GM12878 (cell line): ENCODE results near the gene KIFAP3.

Source experiments
- JUNB ChIP-seq: IDR thresholded peaks from 2 replicates; pipeline ENCODE4 v1.6.1; 2016; ENCODE audit warnings: antibody characterized with exemption, mild to moderate bottlenecking
- POLR2AphosphoS5 ChIP-seq: IDR thresholded peaks from 2 replicates; pipeline ENCODE4 v1.6.1; 2011; ENCODE audit warnings: mild to moderate bottlenecking, low read length, inconsistent platforms

DNA sequence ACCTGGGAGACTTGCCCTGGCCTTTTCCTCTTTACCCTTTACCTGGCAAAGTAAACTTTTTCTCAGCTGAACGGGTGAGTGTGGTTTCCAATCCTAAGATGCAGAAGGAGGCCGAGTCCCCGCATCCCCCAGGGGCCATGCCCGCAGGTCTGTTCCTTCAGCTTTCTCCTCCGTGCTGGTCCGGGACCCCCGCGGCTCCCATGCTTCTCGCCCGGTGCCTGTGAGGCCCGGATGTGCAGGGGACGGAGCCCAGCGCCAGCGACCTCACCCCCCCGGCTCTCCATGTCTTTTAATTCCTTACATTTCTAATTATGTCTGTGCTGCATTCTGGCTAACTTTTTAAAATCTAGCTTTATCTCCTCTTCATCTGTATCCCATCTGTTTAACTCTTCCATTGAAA, 159.3 kb downstream of the KIFAP3 start:
- no peak for TF ChIP-seq JUNB
- TF ChIP-seq POLR2AphosphoS5: no peak
